ENCODE results near the gene LAMTOR3. TPM values are rescaled to one million over a fixed set of nuclear protein-coding genes. Genes with fewer than 3 reads are reported as not detected.

LAMTOR3 gene
- total and polyA plus RNA-seq, 9 donors: 36.5 to 53.4 (median 44.0) TPM

DNA sequence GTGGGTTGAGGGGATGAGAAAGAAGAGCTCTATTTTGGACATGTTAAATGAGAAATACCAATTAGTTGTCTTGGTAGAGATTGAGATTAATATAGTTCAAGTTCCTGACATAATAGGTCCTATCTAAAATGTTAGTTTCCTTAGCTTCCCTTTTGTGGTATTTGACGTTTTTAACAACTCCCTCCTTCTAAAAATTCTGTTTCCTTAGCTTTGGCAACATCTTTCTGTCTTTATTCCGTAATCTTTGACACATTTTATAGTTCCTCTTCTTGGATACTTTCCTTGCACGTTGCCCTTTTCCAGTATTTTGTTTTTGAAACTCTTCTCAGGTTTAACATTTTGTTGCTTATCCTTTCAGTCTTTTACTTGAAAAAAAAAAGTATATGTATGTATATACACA, 36.9 kb downstream of the LAMTOR3 start:
- WGBS, 3 donors: 32 to 39% (median 38%) methylated on average over 3 of the region's 3 CpGs
- Histone ChIP-seq H3K36me3 (no peaks in the 10 kb centered on the region), H3K27ac (no peak overlapping the region), H3K4me1 (ENCODE audit: insufficient read depth) (no peaks in the 10 kb centered on the region), H3K9me3 (no peaks in the 10 kb centered on the region), H3K27me3 (no peaks in the 10 kb centered on the region), H3K4me3 (no peak overlapping the region)
- TF ChIP-seq, protein P1, sequence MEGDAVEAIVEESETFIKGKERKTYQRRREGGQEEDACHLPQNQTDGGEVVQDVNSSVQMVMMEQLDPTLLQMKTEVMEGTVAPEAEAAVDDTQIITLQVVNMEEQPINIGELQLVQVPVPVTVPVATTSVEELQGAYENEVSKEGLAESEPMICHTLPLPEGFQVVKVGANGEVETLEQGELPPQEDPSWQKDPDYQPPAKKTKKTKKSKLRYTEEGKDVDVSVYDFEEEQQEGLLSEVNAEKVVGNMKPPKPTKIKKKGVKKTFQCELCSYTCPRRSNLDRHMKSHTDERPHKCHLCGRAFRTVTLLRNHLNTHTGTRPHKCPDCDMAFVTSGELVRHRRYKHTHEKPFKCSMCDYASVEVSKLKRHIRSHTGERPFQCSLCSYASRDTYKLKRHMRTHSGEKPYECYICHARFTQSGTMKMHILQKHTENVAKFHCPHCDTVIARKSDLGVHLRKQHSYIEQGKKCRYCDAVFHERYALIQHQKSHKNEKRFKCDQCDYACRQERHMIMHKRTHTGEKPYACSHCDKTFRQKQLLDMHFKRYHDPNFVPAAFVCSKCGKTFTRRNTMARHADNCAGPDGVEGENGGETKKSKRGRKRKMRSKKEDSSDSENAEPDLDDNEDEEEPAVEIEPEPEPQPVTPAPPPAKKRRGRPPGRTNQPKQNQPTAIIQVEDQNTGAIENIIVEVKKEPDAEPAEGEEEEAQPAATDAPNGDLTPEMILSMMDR (IDR thresholded peaks at IDR 0.05): no peak
- TF ChIP-seq POLR2A (IDR thresholded peaks at IDR 0.05) (no peak), EP300 (IDR thresholded peaks at IDR 0.05) (no peak)
- intact Hi-C loops (cut with DNase I): no loop called here
- no peak for DNase-seq

DNA sequence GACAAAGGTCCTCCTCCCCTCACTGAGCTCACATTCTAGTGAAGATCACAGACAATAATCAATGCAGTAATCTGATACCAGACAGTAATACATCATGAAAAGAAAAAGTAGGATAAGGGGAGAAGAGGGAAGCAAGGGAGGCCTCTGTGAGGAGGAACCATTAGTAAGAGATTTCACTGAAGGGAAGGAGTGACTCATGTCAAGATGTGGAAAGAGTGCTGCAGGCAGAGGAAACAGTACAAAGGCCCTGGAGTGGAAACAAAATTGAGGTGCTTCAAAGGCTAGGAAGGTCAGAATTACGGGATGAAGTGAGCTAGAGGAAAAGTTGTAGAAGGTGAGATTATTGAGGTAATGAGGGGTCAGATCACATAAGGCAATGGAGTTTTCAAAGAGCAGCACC, 38.1 kb downstream of the LAMTOR3 start:
- TF ChIP-seq POLR2A (IDR thresholded peaks at IDR 0.05): no peak
- TF ChIP-seq EP300 (IDR thresholded peaks at IDR 0.05): no peak
- TF ChIP-seq, protein P1 (IDR thresholded peaks at IDR 0.05): no peak
- H3K4me3 ChIP-seq: no peak overlapping the region
- H3K36me3 ChIP-seq: no peaks in the 10 kb centered on the region
- no peaks in the 10 kb centered on the region for H3K4me1 ChIP-seq (ENCODE audit: insufficient read depth)
- intact Hi-C loops (cut with DNase I): no loop called here
- DNase-seq: no peak
- H3K27ac ChIP-seq: no peak overlapping the region
- no peaks in the 10 kb centered on the region for H3K27me3 ChIP-seq
- H3K9me3 ChIP-seq: no peaks in the 10 kb centered on the region
- WGBS, 3 donors: 74 to 86% (median 80%) methylated on average over 1 of the region's 1 CpG

DNA sequence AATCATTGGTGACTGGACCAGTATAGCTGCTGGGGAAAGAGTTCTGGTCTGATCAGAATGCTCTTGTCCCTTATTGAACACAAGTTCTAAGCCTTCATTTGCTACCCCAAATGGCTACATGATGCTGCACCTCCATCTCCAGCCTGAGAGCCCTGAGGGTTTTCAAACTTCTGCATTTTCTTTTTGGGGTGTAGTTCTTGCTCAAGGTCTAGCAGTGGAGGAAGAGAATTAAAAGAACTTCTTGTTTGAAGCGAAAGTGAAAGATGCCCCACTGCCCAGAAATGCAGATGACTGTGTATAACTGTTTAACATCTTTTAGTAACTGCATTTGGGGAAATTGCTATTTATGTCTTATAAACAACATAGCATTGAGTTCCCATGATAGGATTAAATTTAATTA, 38.5 kb downstream of the LAMTOR3 start:
- Histone ChIP-seq H3K27ac (no peak overlapping the region), H3K4me1 (ENCODE audit: insufficient read depth) (no peaks in the 10 kb centered on the region), H3K9me3 (no peaks in the 10 kb centered on the region), H3K36me3 (no peaks in the 10 kb centered on the region), H3K27me3 (no peaks in the 10 kb centered on the region), H3K4me3 (no peak overlapping the region)
- 84 to 85% (median 85%) methylated on average over 1 of the region's 1 CpG for WGBS, 3 donors
- intact Hi-C loops (cut with DNase I): no loop called here
- TF ChIP-seq EP300 (IDR thresholded peaks at IDR 0.05) (no peak), POLR2A (IDR thresholded peaks at IDR 0.05) (no peak)
- TF ChIP-seq, protein P1 (IDR thresholded peaks at IDR 0.05): no peak
- no peak for DNase-seq

DNA sequence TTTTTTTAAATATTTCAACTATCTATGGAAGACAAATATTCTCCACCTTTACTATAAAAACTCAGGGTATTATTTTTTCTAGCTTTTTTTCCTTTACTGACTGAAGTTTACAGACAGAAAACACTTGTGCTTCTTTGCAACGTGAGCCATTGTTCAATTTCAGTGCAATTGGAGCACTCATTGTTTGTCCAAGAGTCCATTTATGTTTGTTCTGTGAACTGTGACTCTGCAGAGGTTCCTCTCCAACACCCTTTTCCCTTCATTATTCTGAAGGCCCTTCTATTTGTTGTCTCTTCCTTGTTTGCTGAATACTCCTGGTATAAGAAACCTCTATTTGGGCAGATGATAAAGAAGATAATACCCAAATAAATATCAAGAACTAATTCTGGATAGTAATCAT, 40.2 kb downstream of the LAMTOR3 start:
- no peaks in the 10 kb centered on the region for H3K9me3 ChIP-seq
- H3K4me1 ChIP-seq (ENCODE audit: insufficient read depth): no peaks in the 10 kb centered on the region
- H3K27ac ChIP-seq: no peak overlapping the region
- DNase-seq: no peak
- H3K27me3 ChIP-seq: no peaks in the 10 kb centered on the region
- H3K4me3 ChIP-seq: no peak overlapping the region
- no peaks in the 10 kb centered on the region for H3K36me3 ChIP-seq
- WGBS, 3 donors: 71 to 76% (median 73%) methylated on average over 1 of the region's 1 CpG
- intact Hi-C loops (cut with DNase I): no loop called here
- TF ChIP-seq POLR2A (IDR thresholded peaks at IDR 0.05) (no peak), EP300 (IDR thresholded peaks at IDR 0.05) (no peak)
- TF ChIP-seq, protein P1 (IDR thresholded peaks at IDR 0.05): no peak

DNA sequence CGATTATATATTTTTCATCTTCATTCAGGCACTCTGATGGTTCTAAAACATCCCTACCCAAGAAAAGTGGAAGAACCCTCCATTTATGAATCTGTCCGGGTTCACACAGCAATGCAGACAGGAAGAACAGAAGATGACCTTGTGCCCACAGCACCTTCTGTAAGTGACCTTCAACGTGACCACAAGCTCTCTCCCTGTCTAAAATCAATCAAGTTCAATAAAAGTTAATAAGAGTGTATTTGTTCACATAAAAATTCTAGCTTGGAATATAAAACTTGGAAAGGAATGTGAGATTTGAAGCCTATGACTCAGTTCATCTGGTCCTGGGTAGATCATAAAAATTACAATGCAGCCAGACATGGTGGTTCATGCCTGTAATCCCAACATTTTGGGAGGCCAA, 41.0 kb downstream of the LAMTOR3 start:
- no peak for DNase-seq
- 76 to 80% (median 80%) methylated on average over 3 of the region's 3 CpGs for WGBS, 3 donors
- intact Hi-C loops (cut with DNase I): no loop called here

More for the DNA sequence above, 41.0 kb downstream of the LAMTOR3 start:
- Histone ChIP-seq H3K27ac (no peak overlapping the region), H3K27me3 (no peaks in the 10 kb centered on the region), H3K4me1 (ENCODE audit: insufficient read depth) (no peaks in the 10 kb centered on the region), H3K36me3 (no peaks in the 10 kb centered on the region), H3K4me3 (no peak overlapping the region), H3K9me3 (no peaks in the 10 kb centered on the region)
- TF ChIP-seq POLR2A (IDR thresholded peaks at IDR 0.05): no peak
- no peak for TF ChIP-seq EP300 (IDR thresholded peaks at IDR 0.05)
- TF ChIP-seq, protein P1 (IDR thresholded peaks at IDR 0.05): no peak
